Natural killer cell (primary cell): ENCODE data around the gene PPP3CA. TPM values are rescaled to one million over a fixed set of nuclear protein-coding genes. Genes with fewer than 3 reads are reported as not detected.

Experiments used
- ATAC-seq, 3 donors: fragments of 150-1000 bp in 2 of 3; fragments of 200-7000 bp in 1 of 3; cut with Tn5 transposase; 1 replicate in 1 of 3; 2 replicates in 2 of 3; pipeline ENCODE4 v1.10.0; 2021; ENCODE audit warnings: mild to moderate bottlenecking in 2 of 3, moderate library complexity in 2 of 3
- DNase-seq, 2 donors: peaks; one replicate each; pipeline versions ENCODE4 v3.0.0 to v3.0.0-alpha.2; 2013 to 2021; ENCODE audit warnings: mixed read lengths in 1 of 2
- H3K27ac ChIP-seq: one replicate; pipeline ENCODE4 v1.5.1; 2013; ENCODE audit warnings: mild to moderate bottlenecking, low read length
- H3K27me3 ChIP-seq: one replicate; pipeline ENCODE4 v1.6.1; 2013; ENCODE audit warnings: low read length; ENCODE audit not compliant: control insufficient read depth, insufficient read depth
- H3K36me3 ChIP-seq: one replicate; pipeline ENCODE4 v1.6.1; 2013; ENCODE audit warnings: low read length; ENCODE audit not compliant: control insufficient read depth, insufficient read depth
- H3K4me1 ChIP-seq: one replicate; pipeline ENCODE4 v1.6.1; 2013; ENCODE audit warnings: low read length; ENCODE audit not compliant: control insufficient read depth, insufficient read depth
- H3K4me3 ChIP-seq: one replicate; pipeline ENCODE4 v1.5.1; 2013; ENCODE audit warnings: low read length
- H3K9me3 ChIP-seq: one replicate; pipeline ENCODE4 v1.6.1; 2013; ENCODE audit warnings: low read length; ENCODE audit not compliant: control insufficient read depth, insufficient read depth
- H3K27ac Mint-ChIP-seq, 2 donors: one replicate each; pipeline ENCODE4 v1.8.0; 2022; ENCODE audit warnings: mild to moderate bottlenecking in 2 of 2, mixed read lengths in 2 of 2, moderate library complexity in 1 of 2
- H3K27me3 Mint-ChIP-seq, 2 donors: one replicate each; pipeline ENCODE4 v1.8.0; 2022; ENCODE audit warnings: low read depth in 2 of 2, mixed read lengths in 2 of 2
- H3K36me3 Mint-ChIP-seq: one replicate; pipeline ENCODE4 v1.8.0; 2022; ENCODE audit warnings: mixed read lengths
- H3K4me1 Mint-ChIP-seq, 2 donors: one replicate each; pipeline ENCODE4 v1.8.0; 2022; ENCODE audit warnings: mixed read lengths in 2 of 2
- H3K4me3 Mint-ChIP-seq: one replicate; pipeline ENCODE4 v1.8.0; 2022; ENCODE audit warnings: mild to moderate bottlenecking, moderate library complexity, mixed read lengths
- H3K9me3 Mint-ChIP-seq, 2 donors: one replicate each; pipeline ENCODE4 v1.8.0; 2022; ENCODE audit warnings: mixed read lengths in 2 of 2
- WGBS: methylation state at CpG from one replicate; pipeline ENCODE4 v1.1.7; 2013; ENCODE audit warnings: missing lambda C conversion rate; ENCODE audit not compliant: insufficient coverage; 5-methylcytosine and 5-hydroxymethylcytosine counted together
- intact Hi-C: fragments of 100-400 bp; cut with micrococcal nuclease; formaldehyde crosslinking; loops from one replicate; pipeline ENCODE4 v1.14.2; 2022
- total RNA-seq, 4 donors: library from RNA; stranded (reverse); fragments of 120-200 nt in 1 of 4; gene quantifications; one replicate each; pipeline versions ENCODE4 v1.2.3 to v1.2.4, GENCODE V29; 2013 to 2022
- TF ChIP-seq, protein P1 (sequence below): fragments of 200-600 bp; IDR thresholded peaks from one replicate; pipeline ENCODE4 v1.8.0; 2022; ENCODE audit warnings: antibody characterized with exemption

Gene PPP3CA
- total RNA-seq, 3 donors from 2014 or later (not counting 1 experiment from before 2014, with no cell fraction given): 53.1 to 73.1 (median 58.0) TPM

- Mint-ChIP-seq H3K4me3 (peak overlapping the region; percentile 98), H3K4me1 (peaks cover 35 to 37% of the 10 kb centered on the region in 2 donors), H3K27ac (peak overlapping the region; percentile 94 to 95), H3K9me3 (no peaks in the 10 kb centered on the region), H3K27me3 (no peaks in the 10 kb centered on the region), H3K36me3 (no peaks in the 10 kb centered on the region)
- 10% methylated on average over 22 of the region's 24 CpGs for WGBS
- ATAC-seq: no peak
- peak overlapping the region; percentile 84 for H3K27ac ChIP-seq
- TF ChIP-seq, protein P1, sequence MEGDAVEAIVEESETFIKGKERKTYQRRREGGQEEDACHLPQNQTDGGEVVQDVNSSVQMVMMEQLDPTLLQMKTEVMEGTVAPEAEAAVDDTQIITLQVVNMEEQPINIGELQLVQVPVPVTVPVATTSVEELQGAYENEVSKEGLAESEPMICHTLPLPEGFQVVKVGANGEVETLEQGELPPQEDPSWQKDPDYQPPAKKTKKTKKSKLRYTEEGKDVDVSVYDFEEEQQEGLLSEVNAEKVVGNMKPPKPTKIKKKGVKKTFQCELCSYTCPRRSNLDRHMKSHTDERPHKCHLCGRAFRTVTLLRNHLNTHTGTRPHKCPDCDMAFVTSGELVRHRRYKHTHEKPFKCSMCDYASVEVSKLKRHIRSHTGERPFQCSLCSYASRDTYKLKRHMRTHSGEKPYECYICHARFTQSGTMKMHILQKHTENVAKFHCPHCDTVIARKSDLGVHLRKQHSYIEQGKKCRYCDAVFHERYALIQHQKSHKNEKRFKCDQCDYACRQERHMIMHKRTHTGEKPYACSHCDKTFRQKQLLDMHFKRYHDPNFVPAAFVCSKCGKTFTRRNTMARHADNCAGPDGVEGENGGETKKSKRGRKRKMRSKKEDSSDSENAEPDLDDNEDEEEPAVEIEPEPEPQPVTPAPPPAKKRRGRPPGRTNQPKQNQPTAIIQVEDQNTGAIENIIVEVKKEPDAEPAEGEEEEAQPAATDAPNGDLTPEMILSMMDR: no peak
- H3K27me3 ChIP-seq: peaks cover 2% of the 10 kb centered on the region
- H3K4me3 ChIP-seq: peak overlapping the region; percentile 86
- intact Hi-C loops: loop anchor here (5.0 to 10.0 kb wide), 4 partner anchors 66 to 324 kb away; no protein-coding TSS in a partner anchor
- no peaks in the 10 kb centered on the region for H3K9me3 ChIP-seq
- peaks cover 14% of the 10 kb centered on the region for H3K4me1 ChIP-seq
- DNase-seq: no peak
- H3K36me3 ChIP-seq: no peaks in the 10 kb centered on the region
Observed at GRCh38 chr4:101348367-101348827, 1.1 kb upstream of the PPP3CA start.

GRCh38 chr4:101347557-101348366, 436 bp upstream of the PPP3CA start:
- H3K9me3 ChIP-seq: no peaks in the 10 kb centered on the region
- Mint-ChIP-seq H3K27ac (peak overlapping the region; percentile 94 to 95), H3K36me3 (no peaks in the 10 kb centered on the region), H3K9me3 (no peaks in the 10 kb centered on the region), H3K4me3 (peak overlapping the region; percentile 98), H3K4me1 (peaks cover 42% of the 10 kb centered on the region in 2 donors), H3K27me3 (no peaks in the 10 kb centered on the region)
- no peaks in the 10 kb centered on the region for H3K36me3 ChIP-seq
- ATAC-seq (peak; percentile 81 to 93 (median 82)), DNase-seq (peak; percentile 98 to 99)
- H3K4me1 ChIP-seq: peaks cover 14% of the 10 kb centered on the region
- peak overlapping the region; percentile 86 for H3K4me3 ChIP-seq
- peak overlapping the region; percentile 84 for H3K27ac ChIP-seq
- under 1% methylated on average over 70 of the region's 71 CpGs for WGBS
- intact Hi-C loops: loop anchor here (2.0 to 10.0 kb wide), 5 partner anchors 65 to 323 kb away; no protein-coding TSS in a partner anchor
- TF ChIP-seq, protein P1: no peak
- peaks cover 2% of the 10 kb centered on the region for H3K27me3 ChIP-seq

DNA sequence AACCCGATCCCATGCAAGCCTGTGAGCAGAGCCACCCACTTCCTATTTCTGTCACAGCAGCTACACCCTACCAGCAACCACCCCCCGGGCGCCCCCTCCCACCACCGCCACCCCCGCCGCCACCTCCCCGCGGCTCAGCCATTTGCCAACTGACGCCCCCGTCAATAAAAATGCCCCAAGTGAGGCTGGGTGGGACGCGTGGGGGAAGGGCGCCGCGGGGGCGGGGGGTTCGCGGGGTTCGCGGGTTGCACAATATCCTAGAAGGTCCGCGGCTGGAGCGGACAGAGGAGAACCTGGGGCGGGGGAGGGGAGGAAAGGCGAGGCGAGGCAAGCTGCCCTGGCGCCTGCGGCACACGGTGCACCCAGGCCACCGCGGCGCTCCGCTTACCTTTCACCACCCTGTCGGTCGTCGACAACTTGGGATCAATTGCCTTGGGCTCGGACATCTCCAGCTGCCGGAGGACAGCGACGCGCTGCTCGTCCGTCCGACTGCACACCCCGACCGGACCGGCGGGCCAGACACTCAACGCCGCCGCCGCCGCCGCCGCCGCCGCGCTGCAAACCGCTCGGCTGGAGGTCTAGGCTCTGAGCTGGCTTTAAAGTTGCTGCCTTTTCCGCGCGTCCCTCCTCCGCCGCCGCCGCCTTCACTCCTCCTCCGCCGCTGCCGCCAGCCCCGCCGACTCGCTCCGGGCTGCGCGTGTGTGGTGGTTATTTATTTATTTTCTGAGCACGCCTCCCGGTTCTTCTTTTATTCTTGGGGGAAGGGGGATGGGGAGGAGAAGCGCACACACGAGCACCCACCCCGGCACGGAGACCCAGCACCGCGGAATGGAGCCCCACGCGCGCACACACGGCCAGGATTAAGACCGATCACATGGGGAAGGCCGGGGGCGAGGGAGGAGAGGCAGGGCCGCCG, 717 bp downstream of the PPP3CA start:
- intact Hi-C loops: loop anchor here (2.0 to 10.0 kb wide), 5 partner anchors 64 to 322 kb away; no protein-coding TSS in a partner anchor
- TF ChIP-seq, protein P1: no peak
- peaks cover 14% of the 10 kb centered on the region for H3K4me1 ChIP-seq
- H3K4me3 ChIP-seq: peak overlapping the region; percentile 90
- Mint-ChIP-seq H3K9me3 (no peaks in the 10 kb centered on the region), H3K27ac (peak overlapping the region; percentile 94 to 95), H3K27me3 (no peaks in the 10 kb centered on the region), H3K4me3 (peak overlapping the region; percentile 98), H3K36me3 (no peaks in the 10 kb centered on the region), H3K4me1 (peaks cover 45 to 47% of the 10 kb centered on the region in 2 donors)
- peak overlapping the region; percentile 83 for H3K27ac ChIP-seq
- H3K36me3 ChIP-seq: no peaks in the 10 kb centered on the region
- under 1% methylated on average over 86 of the region's 93 CpGs for WGBS
- no peaks in the 10 kb centered on the region for H3K9me3 ChIP-seq
- DNase-seq: peak; percentile 38 to 74
- ATAC-seq: peak; percentile 6 to 25 (median 21)
- peaks cover 2% of the 10 kb centered on the region for H3K27me3 ChIP-seq
